Keratinocyte (primary cell): ENCODE measurements around the gene MYBBP1A. TPM values are rescaled to one million over a fixed set of nuclear protein-coding genes. Genes with fewer than 3 reads are reported as not detected.

Experiments used
- DNase-seq: peaks from one replicate; pipeline ENCODE4 v3.0.0-alpha.2; 2011; ENCODE audit warnings: low read depth, missing footprints, low spot score
- FAIRE-seq: peaks from 2 replicates; lab custom pipeline; 2011; peaks lifted over from hg19 to GRCh38; lab: Jason Lieb, UNC
- H2AFZ ChIP-seq: 2 replicates; pipeline ENCODE4 v1.6.0; 2012; ENCODE audit warnings: low read length, control low read depth, inconsistent platforms; ENCODE audit not compliant: control insufficient read depth
- H3K27ac ChIP-seq: 2 replicates; pipeline ENCODE4 v1.5.1; 2011; ENCODE audit warnings: low read length; ENCODE audit not compliant: control insufficient read depth, insufficient read depth
- H3K27me3 ChIP-seq: 3 replicates; pipeline ENCODE4 v1.6.0; 2011; ENCODE audit warnings: low read length; ENCODE audit not compliant: control insufficient read depth, insufficient read depth; ENCODE audit errors: extremely low read depth
- H3K36me3 ChIP-seq, 2 experiments: 2 replicates in 1 of 2; 3 replicates in 1 of 2; pipeline ENCODE4 v1.5.1; 2011; ENCODE audit warnings: low read length in 2 of 2, mild to moderate bottlenecking in 1 of 2; ENCODE audit not compliant: control insufficient read depth in 2 of 2, insufficient read depth in 2 of 2; ENCODE audit errors: extremely low read depth in 1 of 2
- H3K4me1 ChIP-seq: 3 replicates; pipeline ENCODE4 v1.5.1; 2011; ENCODE audit warnings: low read length; ENCODE audit not compliant: control insufficient read depth, insufficient read depth; ENCODE audit errors: extremely low read depth
- H3K4me2 ChIP-seq: 3 replicates; pipeline ENCODE4 v1.6.0; 2011; ENCODE audit warnings: low read depth, low read length; ENCODE audit not compliant: control insufficient read depth, insufficient read depth; ENCODE audit errors: extremely low read depth
- H3K4me3 ChIP-seq, 3 experiments: fragments of 200-600 bp in 1 of 3; sonication (generic) in 1 of 3; 2 replicates in 2 of 3; 3 replicates in 1 of 3; pipeline ENCODE4 v1.5.1; 2011 to 2016; ENCODE audit warnings: low read length in 3 of 3, mild to moderate bottlenecking in 3 of 3, control low read depth in 2 of 3, inconsistent platforms in 1 of 3, low read depth in 1 of 3, mixed read lengths in 1 of 3, mixed run types in 1 of 3, moderate library complexity in 1 of 3; ENCODE audit not compliant: control insufficient read depth in 2 of 3, insufficient read depth in 2 of 3; ENCODE audit errors: extremely low read depth in 1 of 3
- H3K79me2 ChIP-seq: 2 replicates; pipeline ENCODE4 v1.6.0; 2012; ENCODE audit warnings: low read length; ENCODE audit not compliant: control insufficient read depth, insufficient read depth
- H3K9ac ChIP-seq: 3 replicates; pipeline ENCODE4 v1.6.0; 2011; ENCODE audit warnings: low read length; ENCODE audit not compliant: control insufficient read depth, insufficient read depth; ENCODE audit errors: extremely low read depth
- H3K9me1 ChIP-seq: 3 replicates; pipeline ENCODE4 v1.6.0; 2011; ENCODE audit warnings: low read length; ENCODE audit not compliant: control insufficient read depth, insufficient read depth; ENCODE audit errors: extremely low read depth
- H3K9me3 ChIP-seq: 2 replicates; pipeline ENCODE4 v1.5.1; 2012; ENCODE audit warnings: low read depth, low read length; ENCODE audit not compliant: control insufficient read depth
- H4K20me1 ChIP-seq: 3 replicates; pipeline ENCODE4 v1.6.0; 2011; ENCODE audit warnings: low read length; ENCODE audit not compliant: control insufficient read depth, insufficient read depth; ENCODE audit errors: extremely low read depth
- EZH2 ChIP-seq: IDR thresholded peaks from one replicate; pipeline ENCODE4 v1.6.1; 2012; ENCODE audit warnings: inconsistent platforms, mild to moderate bottlenecking, low read length, moderate library complexity
- dilution Hi-C: fragments of 300-500 bp; cut with MboI; formaldehyde crosslinking; loops from one replicate; pipeline ENCODE4 v1.7.0; 2020; ENCODE audit warnings: low sequenced_read_pairs; ENCODE audit not compliant: extremely low pct_ligation_motif_present
- polyA plus RNA-seq, 5 experiments: library from polyadenylated mRNA; depleted of rRNA in 3 of 5; stranded (reverse) in 3 of 5; stranded (forward) in 1 of 5; unstranded in 1 of 5; fragments of >200 nt; gene quantifications; 1 replicate in 1 of 5; 2 replicates in 3 of 5; 3 replicates in 1 of 5; pipeline versions ENCODE4 v1.2.1 to v1.2.3, GENCODE V29; 2011 to 2012; ENCODE audit warnings: missing spikeins in 2 of 5, low read depth in 1 of 5, low replicate concordance in 1 of 5
- TF ChIP-seq, protein P1 (sequence below), 3 experiments: IDR thresholded peaks in 1 of 3; conservative IDR thresholded peaks in 1 of 3; optimal IDR thresholded peaks in 1 of 3; 2 replicates in 2 of 3; 3 replicates in 1 of 3; pipeline versions ENCODE3 to v1.5.1; 2011; ENCODE audit warnings: low read length in 3 of 3, mild to moderate bottlenecking in 3 of 3, moderate library complexity in 2 of 3, control low read depth in 1 of 3, inconsistent platforms in 1 of 3; ENCODE audit not compliant: insufficient read depth in 2 of 3; ENCODE audit errors: extremely low read depth in 1 of 3

MYBBP1A gene
- polyA plus RNA-seq, 1 donor (not counting 4 experiments of a cell fraction or from before 2014, with no cell fraction given) = 20.5 TPM

DNA sequence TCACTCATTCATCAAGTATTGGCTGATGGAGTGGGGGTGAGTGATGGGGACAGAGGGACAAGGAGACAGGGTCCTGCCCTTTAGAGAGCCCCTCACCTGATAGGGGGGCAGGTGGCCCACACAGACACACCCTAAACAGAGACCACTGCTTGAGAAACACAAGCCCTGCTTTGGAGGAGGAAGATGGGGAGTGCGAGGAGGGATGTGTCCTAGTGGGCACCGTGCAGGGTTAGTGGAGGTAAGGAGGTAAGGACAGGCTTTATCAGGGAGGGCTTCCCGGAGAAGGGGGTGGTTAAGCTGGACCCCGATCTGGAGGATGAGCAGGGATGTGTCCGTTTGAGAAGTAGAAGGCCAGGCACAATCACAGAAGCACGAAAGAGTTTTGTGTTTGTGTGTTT is 21.0 kb upstream of the MYBBP1A start:
- Histone ChIP-seq H3K4me3 (no peak overlapping the region), H3K4me2 (no peak overlapping the region), H4K20me1 (no peaks in the 10 kb centered on the region), H3K36me3 (no peaks in the 10 kb centered on the region), H2AFZ (no peak overlapping the region), H3K27ac (no peak overlapping the region), H3K79me2 (no peaks in the 10 kb centered on the region), H3K4me1 (peaks cover 14% of the 10 kb centered on the region), H3K9ac (no peak overlapping the region), H3K9me3 (no peaks in the 10 kb centered on the region), H3K27me3 (peaks cover 4% of the 10 kb centered on the region), H3K9me1 (peaks cover 2% of the 10 kb centered on the region)
- no peak for FAIRE-seq
- TF ChIP-seq EZH2 = no peak
- TF ChIP-seq, protein P1, sequence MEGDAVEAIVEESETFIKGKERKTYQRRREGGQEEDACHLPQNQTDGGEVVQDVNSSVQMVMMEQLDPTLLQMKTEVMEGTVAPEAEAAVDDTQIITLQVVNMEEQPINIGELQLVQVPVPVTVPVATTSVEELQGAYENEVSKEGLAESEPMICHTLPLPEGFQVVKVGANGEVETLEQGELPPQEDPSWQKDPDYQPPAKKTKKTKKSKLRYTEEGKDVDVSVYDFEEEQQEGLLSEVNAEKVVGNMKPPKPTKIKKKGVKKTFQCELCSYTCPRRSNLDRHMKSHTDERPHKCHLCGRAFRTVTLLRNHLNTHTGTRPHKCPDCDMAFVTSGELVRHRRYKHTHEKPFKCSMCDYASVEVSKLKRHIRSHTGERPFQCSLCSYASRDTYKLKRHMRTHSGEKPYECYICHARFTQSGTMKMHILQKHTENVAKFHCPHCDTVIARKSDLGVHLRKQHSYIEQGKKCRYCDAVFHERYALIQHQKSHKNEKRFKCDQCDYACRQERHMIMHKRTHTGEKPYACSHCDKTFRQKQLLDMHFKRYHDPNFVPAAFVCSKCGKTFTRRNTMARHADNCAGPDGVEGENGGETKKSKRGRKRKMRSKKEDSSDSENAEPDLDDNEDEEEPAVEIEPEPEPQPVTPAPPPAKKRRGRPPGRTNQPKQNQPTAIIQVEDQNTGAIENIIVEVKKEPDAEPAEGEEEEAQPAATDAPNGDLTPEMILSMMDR (optimal IDR thresholded peaks at IDR 0.05 in 1 of 3, IDR thresholded peaks at IDR 0.05 in 1 of 3, conservative IDR thresholded peaks at IDR 0.05 in 1 of 3; ENCODE audit: extremely low read depth in 1 of 3, insufficient read depth in 2 of 3, low read length in 3 of 3) = no peak
- no peak for DNase-seq
- dilution Hi-C loops = no loop called here

DNA sequence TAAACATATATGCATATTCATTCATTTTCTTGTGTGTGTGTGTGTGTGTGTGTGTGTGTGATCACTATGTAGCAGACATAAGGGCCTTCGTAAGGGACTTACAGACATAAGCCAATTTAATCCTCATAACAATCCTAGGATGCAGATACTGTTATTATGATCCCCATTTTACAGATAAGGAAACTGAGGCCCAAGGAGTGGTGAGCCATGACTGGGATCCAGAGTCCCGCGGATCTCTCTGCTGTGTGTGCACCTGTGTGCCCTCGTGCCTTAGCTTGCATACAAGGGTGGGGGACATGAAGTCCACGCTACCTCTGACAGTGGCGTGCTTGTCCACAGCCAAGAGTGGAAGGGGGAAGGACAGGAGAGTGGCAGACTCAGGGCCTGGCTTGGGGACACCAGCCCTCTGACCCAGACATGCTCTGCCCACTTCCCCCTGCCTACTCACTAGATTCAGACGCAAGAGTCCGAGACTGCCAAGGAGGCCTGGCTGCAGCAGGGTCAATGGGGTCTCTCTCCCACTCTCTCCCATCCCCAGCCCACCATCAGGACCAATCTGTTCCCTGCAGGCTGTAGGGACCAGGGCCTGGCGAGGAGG is 19.4 kb upstream of the MYBBP1A start:
- peaks cover 4% of the 10 kb centered on the region for H3K27me3 ChIP-seq
- H3K27ac ChIP-seq = no peak overlapping the region
- no peaks in the 10 kb centered on the region for H4K20me1 ChIP-seq
- no peak overlapping the region for H3K4me3 ChIP-seq
- no peak overlapping the region for H2AFZ ChIP-seq
- FAIRE-seq = no peak
- no peak overlapping the region for H3K4me2 ChIP-seq
- no peak overlapping the region for H3K9ac ChIP-seq
- DNase-seq = no peak
- no peak for TF ChIP-seq EZH2
- TF ChIP-seq, protein P1 (optimal IDR thresholded peaks at IDR 0.05 in 1 of 3, IDR thresholded peaks at IDR 0.05 in 1 of 3, conservative IDR thresholded peaks at IDR 0.05 in 1 of 3; ENCODE audit: extremely low read depth in 1 of 3, insufficient read depth in 2 of 3, low read length in 3 of 3) = no peak
- peaks cover 5% of the 10 kb centered on the region for H3K4me1 ChIP-seq
- no peaks in the 10 kb centered on the region for H3K9me1 ChIP-seq
- no peaks in the 10 kb centered on the region for H3K9me3 ChIP-seq
- dilution Hi-C loops = no loop called here
- H3K79me2 ChIP-seq = no peaks in the 10 kb centered on the region
- no peaks in the 10 kb centered on the region for H3K36me3 ChIP-seq
